ENCODE measurements around the gene IRF2BP2. TPM values are rescaled to one million over a fixed set of nuclear protein-coding genes. Genes with fewer than 3 reads are reported as not detected.
A peak's percentile ranks its signal among the peaks of the same experiment; 100 is the strongest.
"Not testable (repeated sequence)": the region's sequence is repeated elsewhere in the genome, so short reads cannot be mapped to it uniquely, and the experiment has no call there.

Gene IRF2BP2
- total RNA-seq (2014; rRNA removed; shearing (Covaris generic)): 41.6 and 47.7 TPM in 2 replicates

DNA sequence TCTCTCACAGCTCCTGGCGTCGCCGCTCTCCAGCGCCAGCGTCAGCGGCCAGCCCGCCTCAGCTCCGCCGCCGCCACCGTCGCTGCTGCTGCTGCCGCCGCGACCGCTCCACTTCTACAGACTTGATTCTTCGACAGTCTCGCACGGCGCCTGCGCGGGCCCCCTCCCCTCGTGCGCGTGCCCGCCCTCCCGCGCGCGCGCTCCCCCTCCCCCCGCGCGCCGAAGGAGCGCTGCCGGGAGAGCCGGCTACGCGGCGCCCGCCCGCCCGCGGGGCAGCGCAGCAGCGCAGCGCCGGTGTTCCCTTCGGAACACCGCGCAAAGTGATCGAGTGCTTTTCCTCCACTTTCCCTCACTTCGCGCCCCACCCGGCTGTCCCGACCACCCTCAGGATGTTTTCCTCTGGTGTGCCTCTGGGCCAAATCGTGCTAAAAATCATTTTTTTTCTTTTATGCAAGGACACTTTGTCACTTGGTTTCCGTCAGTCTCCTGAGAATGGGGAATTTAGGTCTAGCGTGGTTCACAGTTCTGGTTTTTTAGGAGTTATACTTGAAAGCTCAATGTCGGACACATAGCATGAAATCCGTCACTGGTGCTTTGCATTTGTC, at the start of gene IRF2BP2:
Gene IRF2BP2 (minus strand): TSS at position 118 of the 605 bp plus-strand sequence. CDS start 684 bp downstream, outside the sequence.
- peak; percentile 84 for DNase-seq (ENCODE audit: low read depth)

DNA sequence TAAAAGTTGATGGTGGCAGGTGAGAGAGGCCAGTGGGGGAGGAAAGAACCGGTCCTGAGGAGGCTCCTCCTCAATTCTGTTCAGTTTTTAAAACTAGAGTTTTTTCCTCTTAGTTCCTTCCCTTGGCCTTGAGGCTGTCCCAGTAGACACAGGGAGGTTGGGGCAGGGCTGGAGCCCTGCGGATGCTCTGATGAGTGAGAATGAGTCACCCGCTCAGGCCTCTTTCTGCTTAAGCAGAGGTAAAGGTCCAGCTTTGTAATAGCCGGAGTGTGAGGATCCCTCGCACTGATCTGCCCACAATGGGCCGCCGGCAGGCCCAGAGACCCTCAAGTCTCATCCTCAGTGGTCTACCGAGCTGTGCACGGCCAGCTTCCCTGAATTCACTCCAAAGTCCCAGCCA, 49.6 kb upstream of the IRF2BP2 start:
- DNase-seq (ENCODE audit: low read depth): peak; percentile 85

DNA sequence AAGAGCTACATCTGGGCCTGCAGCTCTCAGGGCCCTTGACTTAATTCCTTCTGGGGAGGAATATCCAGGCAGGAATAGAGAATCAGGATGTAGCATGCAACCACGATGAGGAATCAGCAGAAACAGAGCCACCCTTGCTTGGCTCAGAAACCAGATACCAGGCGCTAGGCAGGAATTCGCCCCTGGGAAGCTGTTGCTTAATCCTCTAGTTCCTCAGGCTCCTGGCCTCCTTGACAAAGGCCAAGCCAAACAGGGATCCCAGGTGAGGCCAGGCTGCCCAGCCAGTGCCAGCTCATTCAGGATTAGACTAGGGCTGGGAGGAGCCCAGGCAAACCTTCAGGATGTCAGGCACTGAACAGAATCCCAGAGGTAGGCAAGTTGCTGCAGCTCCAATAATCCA, 48.2 kb upstream of the IRF2BP2 start:
- DNase-seq (ENCODE audit: low read depth): peak; percentile 83

DNA sequence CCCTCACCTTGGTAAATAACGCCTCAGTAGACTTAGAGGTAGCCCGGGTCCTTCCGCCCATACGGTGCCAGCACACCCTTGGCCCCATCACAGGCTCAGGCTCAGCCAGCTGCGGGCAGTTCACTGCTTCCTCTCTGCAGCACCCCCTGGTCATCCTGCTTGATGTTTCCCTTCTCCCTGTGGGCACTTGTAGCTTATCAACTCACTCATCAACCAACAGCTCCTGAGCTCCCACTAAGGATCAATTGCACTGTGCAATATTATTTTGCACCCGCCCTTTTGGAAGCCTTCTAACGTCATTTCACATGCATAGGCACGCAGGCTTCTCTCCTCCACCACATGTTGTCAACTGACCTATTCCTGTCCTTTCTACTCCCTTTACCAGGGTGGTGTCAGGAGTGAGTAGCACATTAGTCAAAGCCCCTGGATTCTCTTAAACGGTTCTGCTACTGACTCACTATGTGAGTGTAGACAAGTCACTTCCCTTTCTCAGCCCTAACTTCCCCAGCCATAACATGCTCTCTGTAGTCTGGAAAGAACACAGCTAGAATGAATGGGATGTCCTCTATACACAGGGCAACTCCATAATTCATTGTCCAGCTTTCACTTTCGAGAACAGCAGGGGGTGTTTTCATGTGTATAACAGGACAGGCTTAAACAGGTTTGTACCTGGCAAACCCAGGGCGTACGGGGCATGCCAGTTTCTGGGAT, 47.1 kb upstream of the IRF2BP2 start:
- DNase-seq (ENCODE audit: low read depth): peak; percentile 99

DNA sequence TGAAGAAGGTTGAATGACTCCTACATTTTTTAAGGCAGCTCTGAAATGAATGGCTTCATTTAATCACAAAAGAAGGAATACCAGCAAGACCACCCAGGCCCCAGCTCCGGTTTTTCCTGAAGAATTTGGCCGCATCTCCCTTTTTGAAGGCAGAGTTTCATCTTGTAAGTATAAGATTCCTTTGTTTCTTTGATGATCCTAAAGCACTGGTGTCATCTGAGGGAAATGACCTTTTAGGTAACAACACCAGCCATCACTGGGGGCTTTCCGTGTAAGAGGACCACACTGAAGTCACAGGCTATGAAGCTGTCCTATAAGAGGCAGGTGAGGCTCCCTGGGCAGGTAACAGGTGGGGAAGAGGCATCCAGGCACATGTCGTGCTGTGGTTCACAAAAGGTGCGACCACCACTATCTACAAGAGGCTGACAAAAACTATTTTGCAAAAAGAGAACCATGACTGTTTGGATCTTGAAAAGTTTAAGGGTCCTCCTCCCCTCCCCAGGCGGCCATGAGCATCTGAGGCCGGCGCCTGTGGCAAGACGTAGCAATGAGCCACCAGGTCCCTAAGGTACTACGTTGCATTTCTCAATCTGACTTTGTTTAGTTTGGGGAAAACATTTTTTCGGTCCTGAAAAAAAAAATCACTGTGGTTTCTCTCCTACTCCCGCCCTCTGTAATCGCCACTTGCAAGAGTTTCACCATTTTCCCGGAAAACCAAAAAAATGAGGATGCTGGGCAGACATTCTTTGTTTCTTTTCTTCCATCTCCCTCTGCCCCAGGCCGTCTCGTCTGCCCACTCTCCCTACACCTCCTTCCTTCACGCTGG, 46.3 kb upstream of the IRF2BP2 start:
- DNase-seq (ENCODE audit: low read depth): peak; percentile 11

DNA sequence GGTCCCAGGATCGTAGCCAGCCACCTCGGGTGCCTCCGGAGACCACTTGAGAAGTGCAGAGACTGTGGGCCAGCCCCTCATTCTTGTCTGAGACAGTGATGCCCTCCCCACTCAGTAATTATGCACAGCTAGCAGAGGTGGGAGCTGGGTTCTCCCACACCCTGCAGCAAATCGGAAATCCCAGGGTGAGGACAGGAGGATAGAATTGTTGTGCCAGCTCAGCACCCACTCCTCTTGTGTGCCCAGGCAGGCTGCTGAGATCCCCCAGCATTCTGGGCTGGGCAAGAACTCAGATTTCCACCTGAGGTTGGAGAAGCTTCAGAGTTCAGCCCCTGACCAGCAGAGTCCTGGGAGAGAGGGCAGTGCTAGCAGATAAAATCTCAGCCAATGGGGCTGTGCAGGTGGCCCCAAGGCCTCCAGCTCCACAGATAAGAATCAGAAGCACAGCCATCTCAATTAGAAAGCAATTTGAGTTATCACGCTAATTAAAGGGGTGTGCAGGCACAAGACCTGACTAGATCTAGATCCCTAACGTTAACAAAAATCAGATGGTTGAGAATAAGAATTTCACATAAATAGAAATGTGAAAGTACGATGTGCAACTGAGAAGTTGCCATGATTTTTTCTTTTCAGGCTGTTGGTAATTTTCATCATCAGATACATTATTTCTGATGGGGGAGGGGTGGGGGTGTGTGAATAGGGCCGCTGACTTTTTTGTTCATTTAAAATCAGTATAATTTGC, 45.5 kb upstream of the IRF2BP2 start:
- peak; percentile 74 for DNase-seq (ENCODE audit: low read depth)

DNA sequence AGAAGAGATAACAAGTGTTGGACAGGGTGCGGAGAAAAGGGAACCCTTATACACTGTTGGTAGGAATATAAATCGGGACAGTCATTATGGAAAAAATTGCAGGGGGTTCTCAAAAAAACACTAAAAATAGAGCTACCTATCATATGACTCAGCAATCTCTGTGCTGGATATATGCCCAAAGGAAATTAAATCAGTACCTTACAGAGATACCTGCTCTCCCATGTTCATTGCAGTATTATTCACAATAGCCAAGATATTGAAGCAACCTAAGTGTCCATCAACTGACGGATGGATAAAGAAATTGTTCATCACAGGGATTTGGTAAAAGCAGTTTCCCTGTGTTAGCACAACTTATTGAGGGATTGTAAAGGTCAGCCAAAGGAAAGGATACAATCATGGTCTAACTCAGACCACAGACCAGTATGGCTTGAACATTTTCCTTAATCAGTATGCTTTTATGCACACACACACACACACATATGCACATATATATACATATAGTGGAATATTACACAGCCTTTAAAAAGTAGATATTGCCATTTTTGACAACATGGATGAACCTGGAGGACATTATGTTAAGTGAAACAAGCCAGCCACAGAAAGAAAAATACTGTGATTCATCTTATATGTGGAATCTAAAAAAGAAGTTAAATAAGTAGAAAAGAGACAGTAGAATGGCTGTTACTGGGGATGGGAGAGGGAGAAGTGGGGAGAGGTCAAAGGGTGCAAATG, 44.2 kb upstream of the IRF2BP2 start:
- no peak for DNase-seq (ENCODE audit: low read depth)

DNA sequence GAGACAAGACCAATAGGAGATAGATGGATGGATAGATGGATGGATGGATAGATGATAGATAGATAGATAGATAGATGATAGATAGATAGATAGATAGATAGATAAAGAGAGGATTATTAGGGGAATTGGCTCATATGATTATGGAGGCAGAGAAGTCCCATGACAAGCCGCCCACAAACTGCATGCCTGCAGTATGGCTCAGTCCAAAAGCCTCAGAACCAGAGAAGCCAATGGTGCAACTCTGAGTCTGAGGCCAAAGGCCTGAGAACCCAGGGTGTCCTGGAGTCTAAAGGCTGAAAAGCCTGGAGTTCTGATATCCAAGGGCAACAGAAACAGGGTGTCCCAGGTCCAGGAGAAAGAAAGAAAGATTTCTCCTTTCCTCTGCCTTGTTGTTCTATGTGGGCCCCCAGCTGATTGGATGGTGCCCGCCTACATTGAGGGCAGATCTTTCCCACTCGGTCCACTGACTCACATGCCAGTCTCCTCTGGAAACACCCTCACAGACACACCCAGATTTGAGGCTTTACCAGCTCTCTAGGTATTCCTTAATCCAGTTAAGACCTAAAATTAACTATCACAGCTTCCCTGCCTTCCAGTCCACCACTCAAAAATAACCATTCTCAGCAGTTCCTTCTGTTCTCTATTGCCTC, 39.6 kb upstream of the IRF2BP2 start:
- DNase-seq (ENCODE audit: low read depth): peak; percentile 29

DNA sequence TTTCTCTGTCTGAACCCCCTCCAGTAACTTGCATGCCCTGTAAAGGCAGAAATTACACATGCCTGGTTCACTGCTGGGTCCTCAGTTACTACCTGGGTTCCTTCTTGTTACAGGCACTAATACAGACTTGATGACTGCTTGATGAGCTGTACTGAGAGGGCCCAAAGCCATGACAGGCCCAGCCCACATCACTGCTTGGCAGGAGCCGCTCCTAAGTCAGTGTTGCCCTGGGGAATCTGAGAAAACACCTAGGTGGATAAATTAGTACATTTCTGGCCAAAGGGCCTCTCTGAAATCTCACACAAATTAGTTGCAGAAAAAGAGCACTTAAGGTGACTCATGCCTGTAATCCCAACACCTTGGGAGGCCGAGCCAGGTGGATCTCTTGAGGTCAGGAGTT, 37.8 kb upstream of the IRF2BP2 start:
- no peak for DNase-seq (ENCODE audit: low read depth)

DNA sequence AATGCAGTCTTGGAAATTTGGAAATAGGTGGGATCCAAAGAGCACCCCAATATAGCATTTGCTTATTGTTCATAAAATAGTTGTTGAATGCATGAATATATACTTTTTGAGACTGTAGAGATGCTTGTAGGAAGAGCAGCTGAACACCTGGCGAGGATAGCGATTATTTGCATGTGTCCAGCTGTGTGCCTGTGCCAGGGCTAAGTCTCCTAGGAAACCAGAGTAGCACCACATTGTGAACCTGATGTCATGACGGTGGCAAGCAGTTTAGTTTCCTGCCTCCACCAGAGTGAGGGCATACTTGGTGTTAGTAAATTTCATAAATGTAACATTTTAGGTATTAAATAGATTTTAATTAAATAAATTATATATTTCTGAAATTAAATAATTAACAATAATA, 37.3 kb upstream of the IRF2BP2 start:
- no peak for DNase-seq (ENCODE audit: low read depth)

DNA sequence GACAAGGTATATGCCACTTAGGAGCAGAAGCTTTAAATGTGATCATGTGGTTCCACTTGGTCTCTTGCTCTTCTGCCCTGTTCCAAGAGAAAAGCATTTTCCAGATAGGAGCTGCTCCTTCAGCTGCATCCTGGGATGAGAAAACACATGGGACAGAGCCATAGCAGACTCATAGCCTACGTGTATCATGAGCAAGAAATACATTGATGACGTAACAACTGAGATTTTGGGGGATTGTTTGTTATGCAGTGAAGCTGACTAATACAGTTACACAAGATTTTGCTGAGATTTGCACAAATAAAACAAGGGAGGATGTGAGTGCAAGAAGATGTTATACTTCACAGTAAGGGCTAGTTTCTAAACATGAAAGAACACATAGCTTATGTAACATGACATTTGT, 36.0 kb upstream of the IRF2BP2 start:
- no peak for DNase-seq (ENCODE audit: low read depth)

DNA sequence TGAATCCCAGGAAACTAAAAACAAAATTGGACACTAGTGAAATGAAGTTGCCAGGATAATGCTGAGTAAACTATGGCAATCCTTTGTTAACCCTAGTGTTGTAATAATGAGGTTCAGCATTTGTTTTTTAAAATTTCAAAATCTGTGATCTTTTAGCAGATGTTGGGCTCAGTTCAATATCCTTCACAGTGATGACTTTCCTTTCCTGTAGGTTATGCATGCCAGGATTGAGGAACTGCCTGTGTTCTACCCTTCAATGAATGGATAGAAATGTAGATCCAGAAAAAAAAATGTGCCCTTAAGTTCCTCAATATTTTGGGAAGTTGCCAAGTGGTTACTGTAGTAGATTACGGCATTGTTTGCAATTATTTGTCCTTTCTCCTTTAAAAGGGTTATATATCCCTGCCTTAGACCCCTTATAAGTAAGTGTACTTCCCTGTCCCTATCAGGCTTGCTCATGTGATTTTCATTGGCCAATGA, 35.5 kb upstream of the IRF2BP2 start:
- DNase-seq (ENCODE audit: low read depth): no peak

DNA sequence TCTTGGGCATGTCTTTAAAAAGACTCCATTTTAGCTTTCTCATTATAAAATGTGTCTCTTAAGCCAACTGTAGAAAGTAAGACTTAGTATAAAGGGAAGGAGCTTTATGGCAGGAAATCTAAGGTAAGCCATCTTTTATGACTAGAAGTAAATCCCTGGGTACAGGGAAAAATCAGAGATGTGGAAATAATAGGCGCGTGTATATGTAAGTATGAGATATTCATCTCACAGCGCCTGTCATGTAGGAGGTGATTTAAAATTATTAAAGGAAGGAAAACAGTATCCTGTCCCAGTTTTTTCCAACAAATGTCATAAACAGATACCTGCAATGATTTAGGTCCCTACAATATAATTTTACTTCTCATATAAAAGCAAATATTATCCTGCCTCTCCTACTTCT, 35.0 kb upstream of the IRF2BP2 start:
- DNase-seq (ENCODE audit: low read depth): no peak

DNA sequence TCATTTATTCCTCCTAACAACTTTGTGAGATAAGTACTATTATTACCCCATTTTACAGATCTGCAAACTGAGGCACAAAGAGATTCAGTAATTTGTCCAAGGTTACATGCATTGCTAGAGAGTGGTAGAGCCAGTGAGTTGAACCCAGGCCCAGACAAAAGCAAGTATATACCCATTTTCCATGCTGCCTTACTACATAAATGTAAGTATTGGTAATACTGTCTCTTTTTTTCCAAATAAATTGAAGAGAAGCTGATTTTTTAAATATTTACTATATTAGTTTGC, 33.8 kb upstream of the IRF2BP2 start:
- no peak for DNase-seq (ENCODE audit: low read depth)

DNA sequence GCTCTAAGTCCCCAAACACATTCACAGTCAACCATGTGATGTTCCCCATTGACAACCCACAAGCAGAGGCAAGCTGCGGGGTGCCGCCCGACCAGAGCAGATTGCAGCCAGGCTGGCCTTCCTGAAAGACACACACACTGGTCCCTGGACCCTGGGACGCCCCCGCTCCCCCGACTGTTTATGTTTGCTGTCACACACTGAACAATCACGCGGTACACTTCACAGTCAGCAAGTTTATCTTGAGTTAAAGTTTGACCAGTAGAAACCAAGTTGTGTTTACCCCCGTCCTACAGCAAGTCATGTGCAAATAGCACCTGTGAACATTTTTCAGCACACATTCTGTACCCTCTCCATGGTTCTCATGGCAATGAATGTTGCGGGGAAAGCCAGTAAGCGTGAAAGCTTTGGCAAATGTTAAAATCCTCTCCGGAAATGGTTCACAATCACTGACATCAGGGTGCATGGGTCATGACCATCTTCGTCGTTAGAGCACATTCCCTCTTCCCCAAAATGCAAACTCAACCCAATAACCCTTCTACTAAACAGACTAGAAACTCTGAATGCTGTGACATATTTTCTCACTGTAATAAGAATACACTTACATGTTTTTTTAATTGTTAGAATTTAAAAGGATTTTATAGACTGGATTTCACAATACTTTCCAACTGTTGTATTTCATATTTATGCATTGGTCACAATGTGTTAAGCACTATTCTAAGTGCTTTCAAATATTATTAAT, 33.3 kb upstream of the IRF2BP2 start:
- DNase-seq (ENCODE audit: low read depth): no peak

DNA sequence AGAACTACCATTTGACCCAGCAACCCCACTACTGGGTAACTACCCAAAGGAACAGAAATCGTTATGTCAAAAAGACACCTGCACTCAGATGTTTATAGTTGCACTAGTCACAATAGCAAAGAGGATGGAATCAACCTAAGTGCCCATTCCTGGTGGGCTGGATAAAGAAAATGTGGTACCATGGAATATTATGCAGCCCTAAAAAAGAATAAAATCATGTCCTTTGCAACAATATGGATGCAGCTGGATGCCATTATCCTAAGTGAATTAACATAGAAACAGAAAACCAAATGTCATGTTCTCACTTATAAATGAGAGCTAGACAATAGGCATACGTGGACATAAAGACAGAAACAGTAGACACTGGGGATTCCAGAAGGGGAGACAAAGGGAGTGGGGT, 32.5 kb upstream of the IRF2BP2 start:
- no peak for DNase-seq (ENCODE audit: low read depth)

DNA sequence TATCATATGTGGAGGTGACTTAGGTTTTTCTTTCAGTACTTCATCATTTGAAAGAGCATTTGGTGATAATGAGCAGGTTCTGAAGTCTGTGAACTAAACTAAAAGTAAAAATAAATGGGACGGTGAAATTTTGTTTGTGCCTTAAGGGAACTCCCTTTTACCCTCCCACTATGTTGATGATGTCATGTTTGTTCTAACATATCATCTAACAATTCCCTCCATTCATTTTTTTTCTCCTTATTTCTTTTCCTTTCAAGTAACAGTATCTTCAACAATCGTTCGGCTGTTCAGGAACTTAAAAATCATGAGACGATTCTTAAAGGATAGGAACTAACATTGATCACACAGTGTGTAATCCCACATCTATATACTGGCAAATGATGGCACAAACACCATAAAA, 30.0 kb upstream of the IRF2BP2 start:
- DNase-seq (ENCODE audit: low read depth): no peak

DNA sequence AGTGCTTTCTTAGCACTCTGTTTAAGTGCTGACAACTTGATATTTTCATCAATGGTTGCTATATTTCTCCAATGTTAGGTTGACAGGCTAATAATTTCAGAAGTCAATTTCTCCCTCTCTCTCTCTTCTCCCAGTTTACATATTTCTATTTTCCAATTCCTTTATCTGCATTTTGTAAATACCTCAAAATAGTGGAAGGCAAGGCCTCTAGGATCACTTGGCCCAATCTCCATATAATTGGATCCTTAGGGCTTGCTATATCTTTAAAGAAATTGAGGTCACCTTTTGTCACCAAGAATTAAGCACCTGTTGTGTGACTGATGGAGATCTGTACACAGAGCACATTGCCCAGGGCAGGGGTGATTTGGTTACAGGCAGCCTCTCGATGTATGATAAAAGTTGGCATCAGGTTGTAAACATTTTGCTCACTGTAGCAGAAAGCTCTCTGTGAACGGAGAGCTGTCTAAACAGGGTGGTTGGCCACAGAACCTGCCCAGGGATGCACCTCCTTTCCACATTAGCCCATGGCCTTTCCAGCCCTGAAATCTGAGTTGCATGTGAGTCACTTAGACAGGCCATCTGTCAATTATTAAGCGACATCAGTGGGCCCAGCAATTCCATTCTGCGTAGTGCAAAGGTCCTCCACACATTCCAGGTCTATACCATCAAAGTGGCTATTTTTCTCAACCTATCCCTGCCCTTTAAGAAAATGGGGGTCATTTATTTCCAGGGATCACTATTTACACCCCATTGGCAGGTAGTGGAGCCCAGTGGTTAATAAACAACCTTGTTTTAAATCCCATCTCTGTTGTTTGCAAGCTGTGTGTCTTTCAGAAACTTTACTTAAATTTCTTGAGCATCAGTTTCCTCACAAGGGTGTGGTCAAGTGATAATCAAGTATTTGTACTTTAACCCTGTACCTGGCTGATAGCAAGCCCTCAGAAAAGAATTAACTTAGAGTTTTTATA, 29.1 kb upstream of the IRF2BP2 start:
- DNase-seq (ENCODE audit: low read depth): peak; percentile 72

DNA sequence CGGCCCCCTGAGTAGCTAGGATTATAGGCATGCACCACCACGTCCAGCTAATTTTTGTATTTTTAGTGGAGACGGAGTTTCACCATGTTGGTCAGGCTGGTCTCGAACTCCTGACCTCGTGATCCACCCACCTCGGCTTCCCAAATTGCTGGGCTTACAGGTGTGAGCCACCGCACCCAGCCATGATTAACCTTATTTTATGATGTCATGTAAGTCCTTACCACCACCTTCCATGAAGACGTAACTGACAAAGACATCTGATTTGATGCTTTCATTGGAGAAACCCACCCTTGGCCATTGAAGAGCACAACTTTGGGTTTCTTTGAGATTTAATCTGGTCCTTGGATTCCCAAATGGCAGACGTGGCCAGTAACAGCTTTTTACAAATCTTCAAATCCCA, 24.9 kb upstream of the IRF2BP2 start:
- DNase-seq (ENCODE audit: low read depth): not testable (repeated sequence)

All from RPMI7951 (cell line).